ENCODE data around the gene C15orf39. TPM values are rescaled to one million over a fixed set of nuclear protein-coding genes. Genes with fewer than 3 reads are reported as not detected.
"Not testable (repeated sequence)": the region's sequence is repeated elsewhere in the genome, so short reads cannot be mapped to it uniquely, and the experiment has no call there.

C15orf39 gene
- 77.8 TPM for total RNA-seq

DNA sequence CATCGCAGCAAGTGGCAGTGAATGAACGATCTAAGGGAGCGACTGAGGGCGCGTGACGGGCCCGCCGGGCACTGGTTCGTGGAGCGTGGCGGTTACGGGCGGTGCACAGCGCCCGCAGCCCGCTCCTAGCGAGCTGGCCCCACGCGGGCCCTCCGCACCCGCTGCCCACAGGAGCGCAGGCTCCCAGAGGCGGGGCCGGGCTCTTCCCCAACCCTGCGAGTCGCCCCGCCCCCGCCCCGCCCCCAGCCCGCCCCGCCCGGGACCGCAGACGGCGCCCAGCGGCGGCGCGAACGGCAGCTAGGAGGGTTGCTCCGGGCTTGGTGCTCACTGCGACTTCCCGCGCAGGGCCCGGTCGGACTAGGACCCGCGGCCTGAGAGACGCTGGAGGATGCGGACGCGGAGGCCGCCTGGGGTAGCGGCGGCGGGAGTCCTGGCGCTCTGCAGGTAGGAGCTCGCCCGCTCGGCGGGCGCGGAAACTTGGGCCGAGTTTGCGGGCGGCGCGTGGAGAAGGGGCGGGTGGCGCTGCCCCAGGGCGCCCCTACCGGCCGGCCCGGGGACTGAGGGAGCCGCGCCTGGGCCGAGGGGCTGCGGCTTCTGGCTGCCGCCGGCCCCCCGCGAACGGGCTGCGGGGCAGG is at the start of gene C15orf39:
TSS of gene C15orf39 (plus strand) at position 267 of the 635 bp plus-strand sequence. CDS start 4,167 bp downstream, outside the sequence.
- DNase-seq (ENCODE audit: low read depth in 2 of 3, low spot score in 2 of 3): peak; percentile 75 to 81 (median 76)

- no peak for DNase-seq (ENCODE audit: low read depth in 2 of 3, low spot score in 2 of 3)
These were observed 49.2 kb upstream of the C15orf39 start for GRCh38 chr15:75152382-75153079.

- peak in 2 of 3 donors; percentile 81 to 90 for DNase-seq (ENCODE audit: low read depth in 2 of 3, low spot score in 2 of 3)
These were observed 48.6 kb upstream of the C15orf39 start for GRCh38 chr15:75153087-75153486.

- peak in 2 of 3 donors; percentile 85 to 95 for DNase-seq (ENCODE audit: low read depth in 2 of 3, low spot score in 2 of 3)
These were observed 48.0 kb upstream of the C15orf39 start for GRCh38 chr15:75153565-75154276.

DNA sequence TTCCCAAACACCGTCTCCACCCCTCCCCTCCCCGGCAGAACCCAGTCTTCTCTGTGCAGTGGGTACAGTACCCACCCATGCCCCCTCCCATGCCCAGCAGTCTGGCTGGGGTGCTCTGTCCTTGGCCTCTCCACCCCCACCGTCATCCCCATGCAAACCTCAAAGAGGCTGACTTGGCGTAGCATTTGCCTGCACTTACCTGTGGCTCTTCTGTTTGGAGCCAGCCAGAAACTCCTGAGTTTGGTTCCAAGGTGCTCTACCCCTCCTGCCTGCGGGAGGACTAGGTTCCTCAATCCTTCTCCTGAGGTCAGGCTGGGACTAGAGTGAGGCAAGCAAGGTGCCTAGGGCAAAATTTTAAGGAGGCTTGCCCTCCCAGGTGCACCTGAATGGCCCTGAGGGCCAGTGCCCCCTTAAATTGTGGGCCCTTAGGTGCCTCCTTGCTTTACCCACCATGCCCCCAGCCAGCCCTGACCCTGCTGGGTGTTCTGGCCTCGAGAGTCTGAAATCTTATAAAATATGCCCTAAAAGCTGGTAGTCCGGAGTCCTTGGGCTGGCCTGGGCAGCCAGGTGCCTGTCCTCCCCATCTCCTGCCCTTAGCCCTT is 47.1 kb upstream of the C15orf39 start:
- no peak for DNase-seq (ENCODE audit: low read depth in 2 of 3, low spot score in 2 of 3)

- DNase-seq (ENCODE audit: low read depth in 2 of 3, low spot score in 2 of 3): no peak
These were observed 45.1 kb upstream of the C15orf39 start for GRCh38 chr15:75156326-75157215.

DNA sequence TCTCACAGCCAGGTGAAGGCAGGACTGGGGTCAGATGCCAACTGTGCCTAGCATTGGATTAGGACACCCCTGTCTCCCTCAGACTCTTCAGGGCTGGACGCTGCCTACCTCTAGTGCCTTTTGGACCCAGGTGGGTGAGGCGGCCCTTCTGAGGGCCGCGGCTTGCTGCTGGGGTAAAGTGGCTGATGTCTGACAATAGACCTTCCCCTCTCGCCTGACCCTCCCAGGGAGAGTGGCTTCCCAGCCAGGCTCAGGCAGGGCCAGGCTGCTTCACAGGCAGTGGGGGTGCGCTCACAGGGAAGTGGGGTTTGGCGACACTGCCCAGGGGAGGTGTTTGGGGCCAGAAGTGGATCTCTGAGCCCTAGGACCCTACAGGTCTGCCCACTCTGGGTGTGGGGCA is 43.3 kb upstream of the C15orf39 start:
- no peak for DNase-seq (ENCODE audit: low read depth in 2 of 3, low spot score in 2 of 3)

GRCh38 chr15:75159244-75159643 is 42.4 kb upstream of the C15orf39 start:
- no peak for DNase-seq (ENCODE audit: low read depth in 2 of 3, low spot score in 2 of 3)

- no peak for DNase-seq (ENCODE audit: low read depth in 2 of 3, low spot score in 2 of 3)
These were observed 40.4 kb upstream of the C15orf39 start for GRCh38 chr15:75161106-75161916.

- no peak for DNase-seq (ENCODE audit: low read depth in 2 of 3, low spot score in 2 of 3)
These were observed 39.7 kb upstream of the C15orf39 start for GRCh38 chr15:75161917-75162414.

- DNase-seq (ENCODE audit: low read depth in 2 of 3, low spot score in 2 of 3): peak in 1 of 3 donors; percentile 68
These were observed 38.5 kb upstream of the C15orf39 start for GRCh38 chr15:75163150-75163564.

DNA sequence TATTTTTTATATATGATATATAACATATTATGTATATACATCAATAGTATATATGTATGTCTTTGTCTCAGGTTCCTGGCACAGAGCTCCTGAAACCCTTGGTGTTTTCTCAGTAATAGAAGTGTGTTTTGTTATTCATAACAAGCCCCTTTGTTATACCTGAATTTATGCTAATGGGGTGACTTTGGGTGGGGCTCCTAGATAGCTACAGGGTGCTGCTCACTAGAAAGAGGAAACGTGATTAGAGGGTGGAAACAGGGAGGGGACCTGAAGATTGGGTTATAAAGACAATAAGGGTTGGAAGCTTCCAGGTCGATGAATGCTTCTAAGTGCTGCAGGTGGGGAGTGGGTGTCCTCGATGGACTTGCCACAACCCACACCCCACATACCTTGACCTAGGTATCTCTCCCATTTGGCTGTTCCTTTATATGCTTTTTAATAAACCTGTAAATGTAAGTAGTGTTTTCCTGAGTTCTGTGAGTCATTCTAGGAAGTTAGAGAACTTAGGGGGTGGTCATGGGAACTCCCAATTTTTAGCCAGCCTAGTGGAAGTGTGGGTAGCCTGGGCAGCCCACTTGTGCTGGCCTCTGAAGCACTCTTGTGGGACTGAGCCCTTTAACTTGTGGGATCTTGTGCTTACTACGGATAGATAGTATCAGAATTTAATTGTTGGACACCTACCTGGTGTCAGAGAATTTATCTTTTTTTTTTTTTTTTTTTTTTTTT is 36.9 kb upstream of the C15orf39 start:
- DNase-seq (ENCODE audit: low read depth in 2 of 3, low spot score in 2 of 3): no peak

DNA sequence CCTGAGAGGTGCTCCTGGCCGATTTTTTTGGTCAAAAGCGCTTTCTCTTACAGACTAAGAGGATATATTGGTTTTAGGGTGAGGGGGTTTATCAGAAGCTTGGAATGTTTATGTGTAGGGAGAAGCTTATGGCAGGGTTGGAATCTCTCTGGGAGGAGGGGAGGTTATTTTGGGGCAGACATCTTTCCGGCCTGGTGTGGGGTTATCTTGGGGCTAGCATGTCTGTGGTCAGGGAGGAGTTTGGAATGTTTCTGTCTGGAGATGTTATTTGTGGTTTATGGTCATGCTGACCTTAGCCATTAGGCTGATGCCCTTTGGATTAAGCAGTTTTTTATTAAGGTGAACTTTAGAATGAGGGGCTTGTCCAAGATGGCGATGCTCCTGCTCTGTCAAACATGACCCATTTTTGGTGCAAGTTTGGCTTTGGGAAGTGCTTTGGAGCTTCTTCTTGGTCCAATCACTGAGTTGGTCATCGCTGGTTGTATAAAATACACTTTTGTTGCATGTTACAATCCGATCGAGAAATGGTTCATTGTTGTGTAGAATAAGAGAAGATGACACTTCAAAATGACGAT is 35.1 kb upstream of the C15orf39 start:
- not testable (repeated sequence) for DNase-seq (ENCODE audit: low read depth in 2 of 3, low spot score in 2 of 3)

GRCh38 chr15:75167588-75168350 is 33.9 kb upstream of the C15orf39 start:
- DNase-seq (ENCODE audit: low read depth in 2 of 3, low spot score in 2 of 3): no peak

DNA sequence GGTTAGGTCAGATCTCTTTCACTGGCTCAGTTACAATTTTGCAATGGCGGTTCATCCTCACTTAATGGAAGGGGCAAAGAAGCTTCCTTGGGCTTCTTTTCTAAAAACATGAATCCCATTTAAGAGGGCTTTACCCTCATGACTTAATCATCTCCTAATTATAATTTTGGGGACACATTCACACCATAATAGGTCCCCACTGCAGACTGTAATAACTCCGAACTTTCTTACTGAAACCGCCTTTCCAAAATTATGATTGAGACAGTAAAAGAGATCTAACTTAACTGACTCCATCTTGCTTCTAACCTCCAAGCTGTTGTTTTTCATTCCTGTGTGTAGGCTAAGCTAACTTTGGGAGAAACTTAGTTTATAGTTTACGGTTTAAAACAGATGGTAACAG is 33.3 kb upstream of the C15orf39 start:
- no peak for DNase-seq (ENCODE audit: low read depth in 2 of 3, low spot score in 2 of 3)

- no peak for DNase-seq (ENCODE audit: low read depth in 2 of 3, low spot score in 2 of 3)
These were observed 31.5 kb upstream of the C15orf39 start for GRCh38 chr15:75170203-75170602.

DNA sequence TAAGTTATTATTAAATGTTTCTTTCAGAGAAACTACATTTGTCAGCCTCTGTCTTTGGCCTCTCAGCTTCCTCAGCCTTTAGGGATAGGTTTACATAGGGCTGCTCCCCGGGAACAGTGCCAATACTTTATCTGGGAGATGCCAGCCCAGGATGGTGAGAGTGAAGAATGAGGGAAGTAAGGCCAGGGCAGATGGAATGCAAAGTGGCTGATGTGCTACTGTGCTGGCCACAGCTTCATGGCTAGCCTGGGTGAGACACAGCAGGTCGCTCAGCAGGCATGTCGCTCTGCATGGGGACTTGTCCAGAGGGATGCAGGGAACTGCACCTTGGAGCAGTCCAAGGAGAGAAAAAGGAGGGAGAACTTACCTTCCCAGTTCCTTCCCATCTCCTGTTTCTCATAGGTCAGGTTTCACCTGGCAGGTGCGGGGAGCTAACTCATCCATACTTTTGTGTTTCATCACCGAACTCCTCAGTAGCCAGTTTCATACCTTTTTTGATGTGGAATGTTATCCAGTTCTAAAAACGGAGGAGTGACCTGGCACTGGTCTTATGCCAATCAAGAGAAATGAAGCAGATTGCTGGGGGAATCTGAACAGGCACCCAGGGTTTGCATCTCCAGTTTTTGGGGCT is 30.9 kb upstream of the C15orf39 start:
- DNase-seq (ENCODE audit: low read depth in 2 of 3, low spot score in 2 of 3): no peak

All from hematopoietic multipotent progenitor cell (in vitro differentiated cells).